Measurements from ENCODE around the gene DEFB132. TPM values are rescaled to one million over a fixed set of nuclear protein-coding genes. Genes with fewer than 3 reads are reported as not detected.

Gene DEFB132
- total and polyA plus RNA-seq, 2 of the 4 experiments (the other 2 are of a cell fraction): not detected

DNA sequence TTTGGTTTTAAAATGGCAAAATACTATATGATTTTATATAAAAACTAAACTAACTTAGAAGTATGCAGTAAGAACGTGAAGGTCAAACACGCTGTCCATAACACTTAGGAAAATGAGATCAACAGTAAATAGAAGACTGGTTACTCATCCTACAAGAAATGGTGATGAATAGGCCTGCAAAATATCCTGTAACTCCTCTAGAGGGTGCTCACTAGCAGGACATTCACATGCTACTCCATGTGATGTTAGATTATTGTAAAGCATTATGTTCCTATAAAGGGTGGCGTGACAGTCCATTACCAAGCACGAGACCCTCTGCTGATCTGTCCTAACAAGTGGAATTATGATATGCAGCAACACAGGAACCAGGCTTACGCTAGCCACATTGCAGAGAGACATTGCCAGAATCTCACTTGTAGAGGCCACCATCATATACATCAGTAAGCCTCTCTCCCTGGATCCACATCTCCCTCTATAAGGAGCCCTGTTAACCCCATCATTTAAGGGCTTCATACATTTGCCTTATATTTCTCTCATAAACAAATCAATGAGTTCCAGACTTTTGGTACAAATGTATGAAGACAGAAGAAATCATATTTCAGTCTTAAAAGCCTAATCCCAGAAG lies 48.5 kb upstream of the DEFB132 start (continued):
- no peak for TF ChIP-seq MAFK (IDR thresholded peaks at IDR 0.05; ENCODE audit: low read depth, low read length)

DNA sequence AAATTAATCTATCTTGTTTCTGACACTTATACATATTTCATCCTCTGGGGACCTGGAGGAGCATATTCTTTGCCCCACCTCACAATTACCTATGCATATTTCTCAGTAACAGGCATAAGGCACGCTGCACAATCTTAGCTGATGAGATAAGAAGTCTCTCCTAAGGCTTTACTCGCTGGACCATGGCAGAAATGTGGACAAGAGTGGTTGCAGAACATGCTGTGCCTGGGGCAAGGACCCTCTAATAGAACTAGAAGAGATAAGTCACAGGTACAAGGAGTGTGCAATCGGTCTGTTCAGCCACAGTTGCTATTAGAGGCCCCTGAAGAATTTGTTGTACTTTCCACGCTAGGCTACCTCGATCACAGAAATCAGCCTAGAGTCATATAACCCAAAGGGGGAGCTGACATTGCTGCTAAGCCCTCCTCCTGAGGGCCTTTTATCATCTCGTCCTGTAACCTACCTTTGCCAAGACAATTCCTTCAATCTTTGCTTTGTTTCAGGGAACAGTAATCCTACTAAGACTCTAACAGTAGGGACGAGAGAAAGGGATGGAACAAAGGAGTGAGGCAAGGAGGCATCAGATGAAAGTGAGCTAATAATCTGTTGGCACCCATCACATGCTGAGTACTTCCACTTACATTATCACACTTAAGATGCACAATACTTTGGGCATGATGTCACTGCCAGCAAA lies 46.6 kb upstream of the DEFB132 start:
- H3K36me3 ChIP-seq (ENCODE audit: control insufficient read depth, insufficient read depth, low read length): no peaks in the 10 kb centered on the region
- ATAC-seq (ENCODE audit: low read depth) (no peak), DNase-seq (no peak)
- H2AK5ac ChIP-seq (ENCODE audit: low read depth, low read length): no peak overlapping the region
- WGBS, 2 experiments (ENCODE audit: extremely low coverage in 2 of 2, insufficient read length in 1 of 2): no CpG with 5 or more reads among the region's 7 CpGs
- no peak overlapping the region for H3K4ac ChIP-seq (ENCODE audit: low read depth, low read length)
- H4K91ac ChIP-seq (ENCODE audit: insufficient read depth, low read depth, low read length): no peak overlapping the region
- no peak overlapping the region for H3K4me2 ChIP-seq (ENCODE audit: low read depth, low read length)
- H4K20me1 ChIP-seq (ENCODE audit: insufficient read depth, low read length): no peaks in the 10 kb centered on the region
- in situ Hi-C loops (cut with MboI; ENCODE audit: low sequenced_read_pairs) (loop anchor here (10.0 kb wide), 1 partner anchor 124 kb away; no protein-coding TSS in a partner anchor), dilution Hi-C loops (cut with HindIII; ENCODE audit: low sequenced_read_pairs, unreplicated experiment) (no loop called here), intact Hi-C loops (cut with micrococcal nuclease) (no loop called here)
- H2BK5ac ChIP-seq (ENCODE audit: low read depth, low read length, poor library complexity, severe bottlenecking): no peak overlapping the region
- no peak overlapping the region for H3K9ac ChIP-seq (ENCODE audit: low read depth, low read length)
- no peak overlapping the region for H3K56ac ChIP-seq (ENCODE audit: extremely low read depth, insufficient read depth, low read length)
- H2BK120ac ChIP-seq (ENCODE audit: low read depth, low read length): no peak overlapping the region
- ChIA-PET POLR2A (ENCODE audit: unreplicated experiment) (no interaction called here), CTCF (interaction anchor here (1.3 kb wide), 1 partner anchor 120 kb away, joined by 4 read pairs; no protein-coding TSS in a partner anchor)
- H3K9me3 ChIP-seq (ENCODE audit: control insufficient read depth, insufficient read depth, low read length): no peaks in the 10 kb centered on the region
- no peak overlapping the region for H3K14ac ChIP-seq (replicated peaks; ENCODE audit: low read depth, low read length)
- H3K79me1 ChIP-seq (ENCODE audit: low read depth in 1 of 2, low read length in 2 of 2): no peaks in the 10 kb centered on the region
- no peak overlapping the region for H2AFZ ChIP-seq (replicated peaks; ENCODE audit: low read length, poor library complexity)
- no peaks in the 10 kb centered on the region for H3K4me1 ChIP-seq (ENCODE audit: control insufficient read depth, insufficient read depth, low read length)
- H2BK20ac ChIP-seq (ENCODE audit: low read depth, low read length): no peak overlapping the region
- peaks cover 8% of the 10 kb centered on the region for H3K27me3 ChIP-seq (ENCODE audit: control insufficient read depth, insufficient read depth, low read length)
- H3K18ac ChIP-seq (ENCODE audit: low read depth, low read length): no peak overlapping the region
- no peak overlapping the region for H4K5ac ChIP-seq (ENCODE audit: low read depth, low read length)
- no peak overlapping the region for H2AK9ac ChIP-seq (replicated peaks; ENCODE audit: low read depth, low read length, poor library complexity)
- H4K8ac ChIP-seq (ENCODE audit: low read depth in 2 of 2, low read length in 2 of 2): no peak overlapping the region
- H3K9me1 ChIP-seq (ENCODE audit: insufficient read depth, low read length): no peaks in the 10 kb centered on the region
- H2BK15ac ChIP-seq (ENCODE audit: low read depth, low read length): no peak overlapping the region
- no TSS peak for BruUV-seq (replicated peaks)
- no peak overlapping the region for H3K4me3 ChIP-seq (ENCODE audit: insufficient read depth, low read depth, low read length)
- H3K27ac ChIP-seq (ENCODE audit: insufficient read depth, low read length): no peak overlapping the region
- no peak overlapping the region for H3K23ac ChIP-seq (ENCODE audit: low read depth, low read length)
- TF ChIP-seq POLR2A (IDR thresholded peaks at IDR 0.05; ENCODE audit: low read depth, low read length) (no peak), RFX5 (IDR thresholded peaks at IDR 0.05; ENCODE audit: low read depth, low read length) (no peak), RAD21 (IDR thresholded peaks at IDR 0.05; ENCODE audit: low read length) (no peak), MXI1 (IDR thresholded peaks at IDR 0.05; ENCODE audit: borderline replicate concordance, low read depth, low read length) (no peak), CEBPB (IDR thresholded peaks at IDR 0.05; ENCODE audit: low read depth, low read length) (no peak), FOS (IDR thresholded peaks at IDR 0.05; ENCODE audit: low read depth, low read length) (no peak), NFE2L2 (IDR thresholded peaks at IDR 0.05; ENCODE audit: low read depth, low read length) (no peak), BHLHE40 (IDR thresholded peaks at IDR 0.05; ENCODE audit: low read depth, low read length) (no peak), MAFK (IDR thresholded peaks at IDR 0.05; ENCODE audit: low read depth, low read length) (no peak), SMC3 (IDR thresholded peaks at IDR 0.05; ENCODE audit: low read depth, low read length) (no peak), RCOR1 (IDR thresholded peaks at IDR 0.05; ENCODE audit: insufficient replicate concordance, low read length) (no peak), CHD1 (IDR thresholded peaks at IDR 0.05; ENCODE audit: low read depth, low read length) (no peak)
- TF ChIP-seq, protein P1, sequence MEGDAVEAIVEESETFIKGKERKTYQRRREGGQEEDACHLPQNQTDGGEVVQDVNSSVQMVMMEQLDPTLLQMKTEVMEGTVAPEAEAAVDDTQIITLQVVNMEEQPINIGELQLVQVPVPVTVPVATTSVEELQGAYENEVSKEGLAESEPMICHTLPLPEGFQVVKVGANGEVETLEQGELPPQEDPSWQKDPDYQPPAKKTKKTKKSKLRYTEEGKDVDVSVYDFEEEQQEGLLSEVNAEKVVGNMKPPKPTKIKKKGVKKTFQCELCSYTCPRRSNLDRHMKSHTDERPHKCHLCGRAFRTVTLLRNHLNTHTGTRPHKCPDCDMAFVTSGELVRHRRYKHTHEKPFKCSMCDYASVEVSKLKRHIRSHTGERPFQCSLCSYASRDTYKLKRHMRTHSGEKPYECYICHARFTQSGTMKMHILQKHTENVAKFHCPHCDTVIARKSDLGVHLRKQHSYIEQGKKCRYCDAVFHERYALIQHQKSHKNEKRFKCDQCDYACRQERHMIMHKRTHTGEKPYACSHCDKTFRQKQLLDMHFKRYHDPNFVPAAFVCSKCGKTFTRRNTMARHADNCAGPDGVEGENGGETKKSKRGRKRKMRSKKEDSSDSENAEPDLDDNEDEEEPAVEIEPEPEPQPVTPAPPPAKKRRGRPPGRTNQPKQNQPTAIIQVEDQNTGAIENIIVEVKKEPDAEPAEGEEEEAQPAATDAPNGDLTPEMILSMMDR (conservative IDR thresholded peaks at IDR 0.05; ENCODE audit: low read depth, low read length): no peak
- TF ChIP-seq, protein P2, sequence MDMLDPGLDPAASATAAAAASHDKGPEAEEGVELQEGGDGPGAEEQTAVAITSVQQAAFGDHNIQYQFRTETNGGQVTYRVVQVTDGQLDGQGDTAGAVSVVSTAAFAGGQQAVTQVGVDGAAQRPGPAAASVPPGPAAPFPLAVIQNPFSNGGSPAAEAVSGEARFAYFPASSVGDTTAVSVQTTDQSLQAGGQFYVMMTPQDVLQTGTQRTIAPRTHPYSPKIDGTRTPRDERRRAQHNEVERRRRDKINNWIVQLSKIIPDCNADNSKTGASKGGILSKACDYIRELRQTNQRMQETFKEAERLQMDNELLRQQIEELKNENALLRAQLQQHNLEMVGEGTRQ (IDR thresholded peaks at IDR 0.05; ENCODE audit: low read depth, low read length): no peak
